HCT116 (cell line): ENCODE data around the gene UCHL3. TPM values are rescaled to one million over a fixed set of nuclear protein-coding genes. Genes with fewer than 3 reads are reported as not detected.

Experiments
- ATAC-seq: fragments of 200-7000 bp; cut with Tn5 transposase; 2 replicates; pipeline ENCODE4 v1.9.1; 2020; ENCODE audit warnings: mild to moderate bottlenecking, moderate library complexity
- BruUV-seq: library from RNA; stranded (reverse); fragments of 400-500 nt; replicated peaks from 2 replicates; lab custom pipeline; 2021; lab: Mats Ljungman, UMichigan
- CTCF ChIA-PET: fragments of 300-600 bp; sonication (Branson Sonifier 250); formaldehyde crosslinking; loops from one replicate; lab custom pipeline; 2021; ENCODE audit warnings: antibody characterized with exemption; lab: Charles Lee
- POLR2A ChIA-PET: fragments of 300-600, 350-600 bp; sonication (Branson Sonifier 250); formaldehyde crosslinking; loops from one replicate; lab custom pipeline; 2021; ENCODE audit warnings: antibody characterized with exemption; lab: Charles Lee
- RAD21 ChIA-PET, 2 experiments: fragments of 300-600 bp; sonication (Branson Sonifier 250); formaldehyde crosslinking; loops; one replicate each; lab custom pipeline; 2023; ENCODE audit warnings: low total read pairs in 2 of 2; ENCODE audit not compliant: uncharacterized antibody in 2 of 2, unreplicated experiment in 2 of 2, low non-redundant PET in 1 of 2; lab: Charles Lee
- DNase-seq: peaks from one replicate; pipeline ENCODE4 v3.0.0-alpha.2; 2010; ENCODE audit warnings: low read depth, low spot score
- H2AFZ ChIP-seq: fragments of 200-600 bp; shearing (Covaris generic), sonication (generic); 2 replicates; pipeline ENCODE4 v1.6.1; 2017; ENCODE audit warnings: low read depth, mixed run types, mixed read lengths, antibody characterized with exemption, low read length; ENCODE audit not compliant: poor library complexity, severe bottlenecking
- H3K27ac ChIP-seq: 2 replicates; pipeline ENCODE4 v1.5.1; 2012; ENCODE audit warnings: low read depth, low read length
- H3K27me3 ChIP-seq: fragments of 200-600 bp; sonication (generic); 2 replicates; pipeline ENCODE4 v1.6.1; 2016; ENCODE audit warnings: mixed run types, low read length, mixed read lengths; ENCODE audit not compliant: insufficient read depth
- H3K36me3 ChIP-seq, 2 experiments: fragments of 200-500 bp in 1 of 2; fragments of 200-600 bp in 1 of 2; sonication (Bioruptor generic) in 1 of 2; sonication (generic) in 1 of 2; 2 replicates each; pipeline versions ENCODE4 v1.5.1 to v1.6.1; 2014 to 2016; ENCODE audit warnings: low read length in 2 of 2, inconsistent platforms in 1 of 2, mixed read lengths in 1 of 2, mixed run types in 1 of 2; ENCODE audit not compliant: insufficient read depth in 2 of 2, control insufficient read depth in 1 of 2
- H3K4me1 ChIP-seq, 2 experiments: fragments of 200-600 bp in 1 of 2; sonication (generic) in 1 of 2; 2 replicates each; pipeline versions ENCODE4 v1.5.1 to v1.6.1; 2012 to 2017; ENCODE audit warnings: low read length in 2 of 2, inconsistent platforms in 1 of 2, mild to moderate bottlenecking in 1 of 2, mixed read lengths in 1 of 2, mixed run types in 1 of 2, moderate library complexity in 1 of 2; ENCODE audit not compliant: insufficient read depth in 2 of 2, control insufficient read depth in 1 of 2
- H3K4me2 ChIP-seq: fragments of 200-600 bp; sonication (generic); 2 replicates; pipeline ENCODE4 v1.6.1; 2017; ENCODE audit warnings: mixed run types, low read length, mixed read lengths
- H3K4me3 ChIP-seq, 2 experiments: fragments of 200-600 bp in 1 of 2; sonication (generic) in 1 of 2; replicated peaks in 1 of 2; 2 replicates each; pipeline ENCODE4 v1.5.1; 2011 to 2016; ENCODE audit warnings: low read length in 2 of 2, control low read depth in 1 of 2, low read depth in 1 of 2, mild to moderate bottlenecking in 1 of 2, mixed read lengths in 1 of 2, mixed run types in 1 of 2
- H3K79me2 ChIP-seq: fragments of 200-600 bp; sonication (generic); 2 replicates; pipeline ENCODE4 v1.6.1; 2017; ENCODE audit warnings: mild to moderate bottlenecking, mixed run types, low read length, moderate library complexity, mixed read lengths; ENCODE audit not compliant: insufficient read depth
- H3K9ac ChIP-seq: fragments of 200-600 bp; sonication (generic); 2 replicates; pipeline ENCODE4 v1.6.1; 2016; ENCODE audit warnings: low read length, mixed read lengths
- H3K9me2 ChIP-seq: fragments of 200-600 bp; sonication (generic), shearing (Covaris generic); 2 replicates; pipeline ENCODE4 v1.6.1; 2017; ENCODE audit warnings: mixed run types, mild to moderate bottlenecking, moderate library complexity; ENCODE audit not compliant: insufficient read depth
- H3K9me3 ChIP-seq, 2 experiments: fragments of 200-500 bp in 1 of 2; fragments of 200-600 bp in 1 of 2; sonication (Bioruptor generic) in 1 of 2; sonication (generic) in 1 of 2; 2 replicates each; pipeline ENCODE4 v1.6.1; 2014 to 2017; ENCODE audit warnings: low read length in 2 of 2, mixed read lengths in 2 of 2, inconsistent platforms in 1 of 2, low read depth in 1 of 2, mild to moderate bottlenecking in 1 of 2, mixed run types in 1 of 2, moderate library complexity in 1 of 2; ENCODE audit not compliant: control insufficient read depth in 1 of 2, insufficient read depth in 1 of 2
- H4K20me1 ChIP-seq: fragments of 200-600 bp; sonication (generic), shearing (Covaris generic); 2 replicates; pipeline ENCODE4 v1.6.1; 2017; ENCODE audit warnings: mixed run types, mild to moderate bottlenecking, moderate library complexity; ENCODE audit not compliant: insufficient read depth
- CTCF ChIP-seq, 3 experiments: fragments of 200-600 bp in 1 of 3; sonication (generic) in 1 of 3; IDR thresholded peaks in 2 of 3; conservative IDR thresholded peaks in 1 of 3; 2 replicates each; pipeline ENCODE4 v1.5.1; 2012 to 2017; ENCODE audit warnings: low read depth in 2 of 3, low read length in 2 of 3, antibody characterized with exemption in 1 of 3, borderline replicate concordance in 1 of 3, control low read depth in 1 of 3, mild to moderate bottlenecking in 1 of 3, mixed read lengths in 1 of 3, mixed run types in 1 of 3, moderate library complexity in 1 of 3; ENCODE audit not compliant: insufficient read depth in 1 of 3
- EGR1 ChIP-seq: IDR thresholded peaks from 2 replicates; pipeline ENCODE4 v1.6.1; 2012; ENCODE audit warnings: low read depth
- EZH2 ChIP-seq: fragments of 200-600 bp; sonication (generic); IDR thresholded peaks from 2 replicates; pipeline ENCODE4 v1.6.1; 2017; ENCODE audit warnings: antibody characterized with exemption, mixed run types
- EZH2phosphoT487 ChIP-seq: fragments of 200-600 bp; IDR thresholded peaks from 2 replicates; pipeline ENCODE4 v1.6.1; 2018; ENCODE audit warnings: antibody characterized with exemption, borderline replicate concordance
- JUND ChIP-seq: IDR thresholded peaks from 2 replicates; pipeline ENCODE4 v1.6.1; 2012
- POLR2A ChIP-seq: IDR thresholded peaks from 2 replicates; pipeline ENCODE4 v1.7.0; 2011; ENCODE audit warnings: borderline replicate concordance; ENCODE audit not compliant: insufficient read depth, insufficient read length; ENCODE audit errors: extremely low read depth
- RAD21 ChIP-seq: IDR thresholded peaks from 2 replicates; pipeline ENCODE4 v1.6.1; 2012; ENCODE audit warnings: low read depth, mild to moderate bottlenecking
- SIN3A ChIP-seq: IDR thresholded peaks from 2 replicates; pipeline ENCODE4 v1.6.1; 2012; ENCODE audit warnings: low read depth
- SP1 ChIP-seq: IDR thresholded peaks from 2 replicates; pipeline ENCODE4 v1.6.1; 2012; ENCODE audit warnings: low read depth
- YY1 ChIP-seq: IDR thresholded peaks from 2 replicates; pipeline ENCODE4 v1.6.1; 2011; ENCODE audit warnings: low read length, low read depth, moderate library complexity, mild to moderate bottlenecking; ENCODE audit not compliant: insufficient replicate concordance; ENCODE audit errors: extremely low read depth
- ZNF274 ChIP-seq: fragments of 200-500 bp; sonication (Bioruptor generic); IDR thresholded peaks from 2 replicates; pipeline ENCODE4 v1.6.1; 2014; ENCODE audit warnings: mild to moderate bottlenecking, low read depth, low read length, inconsistent platforms
- intact Hi-C: fragments of 100-400 bp; cut with micrococcal nuclease; formaldehyde crosslinking; loops from 2 replicates; pipeline ENCODE4 v1.10.0; 2022
- total RNA-seq: library from RNA; stranded (reverse); gene quantifications from one replicate; pipeline ENCODE4 v1.2.1, GENCODE V29; 2021; ENCODE audit not compliant: unreplicated experiment
- TF ChIP-seq, protein P1 (sequence below): IDR thresholded peaks from 2 replicates; pipeline ENCODE4 v1.6.1; 2011; ENCODE audit warnings: mild to moderate bottlenecking, low read length, moderate library complexity; ENCODE audit not compliant: insufficient replicate concordance; ENCODE audit errors: extremely low read depth
- TF ChIP-seq, protein P2 (sequence below): IDR thresholded peaks from 2 replicates; pipeline ENCODE4 v1.6.1; 2012
- TF ChIP-seq, protein P3 (sequence below): IDR thresholded peaks from 2 replicates; pipeline ENCODE4 v1.6.1; 2012; ENCODE audit warnings: low read depth

The UCHL3 gene
- total RNA-seq, 1 experiment from 2014 or later = 32.4 TPM

DNA sequence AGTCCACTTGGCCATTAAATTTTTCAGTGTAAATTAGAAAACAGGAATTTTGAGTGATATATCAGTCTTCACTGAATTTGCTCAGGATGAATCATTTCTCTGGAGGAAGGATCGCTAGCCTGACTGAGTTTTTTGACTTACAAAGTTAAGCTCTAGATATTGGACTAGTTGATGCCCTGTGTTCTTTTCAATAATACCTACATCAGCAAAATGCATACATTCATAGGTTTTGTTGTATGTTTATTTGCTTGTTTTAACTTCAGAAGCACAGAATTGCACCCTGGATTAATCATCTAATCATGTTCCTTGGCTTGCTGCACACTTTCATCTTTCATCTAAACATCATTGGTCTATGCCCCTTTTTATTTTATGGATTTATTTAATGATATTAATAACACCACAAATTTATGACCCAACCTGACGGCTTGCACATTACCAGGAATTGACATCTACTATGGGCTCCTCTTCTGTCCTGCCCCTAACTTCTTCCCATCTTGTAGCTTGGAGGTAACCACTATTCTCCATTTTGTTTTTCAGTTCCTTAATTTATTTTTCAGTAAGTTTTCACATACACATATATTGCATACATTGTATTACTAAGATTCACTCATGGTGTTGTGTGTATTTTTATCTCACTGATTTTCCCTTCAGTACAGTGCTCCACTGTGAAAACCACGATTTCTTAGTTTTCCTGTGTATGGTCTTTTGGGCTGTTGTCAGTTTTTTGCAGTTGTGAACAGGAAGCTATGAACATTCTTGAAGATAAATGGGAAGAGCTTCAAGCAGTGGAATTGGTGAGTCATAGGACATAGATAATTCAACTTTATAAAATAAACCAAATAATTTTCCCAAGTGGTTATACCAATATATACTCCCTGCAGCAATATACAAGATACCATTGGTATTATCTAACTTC lies 35.3 kb upstream of the UCHL3 start:
- CTCF ChIA-PET = no interaction called here
- intact Hi-C loops = no loop called here
- BruUV-seq = no TSS peak
- no peak overlapping the region for H2AFZ ChIP-seq
- no peaks in the 10 kb centered on the region for H3K27me3 ChIP-seq
- H4K20me1 ChIP-seq = no peaks in the 10 kb centered on the region
- H3K9me3 ChIP-seq = no peaks in the 10 kb centered on the region
- no peak overlapping the region for H3K4me3 ChIP-seq
- H3K9ac ChIP-seq = no peak overlapping the region
- H3K4me1 ChIP-seq = no peaks in the 10 kb centered on the region
- POLR2A ChIA-PET = no interaction called here
- no peak for ATAC-seq
- no peaks in the 10 kb centered on the region for H3K36me3 ChIP-seq
- H3K9me2 ChIP-seq = no peaks in the 10 kb centered on the region
- no peak overlapping the region for H3K4me2 ChIP-seq
- no peaks in the 10 kb centered on the region for H3K79me2 ChIP-seq
- DNase-seq = no peak
- TF ChIP-seq JUND (no peak), YY1 (no peak), EGR1 (no peak), RAD21 (no peak), SIN3A (no peak), CTCF (IDR thresholded peaks at IDR 0.05 in 2 of 3, conservative IDR thresholded peaks at IDR 0.05 in 1 of 3; ENCODE audit: borderline replicate concordance in 1 of 3, insufficient read depth in 1 of 3, low read depth in 2 of 3, low read length in 2 of 3) (no peak), POLR2A (no peak), SP1 (no peak), EZH2phosphoT487 (no peak), ZNF274 (no peak), EZH2 (no peak)
- TF ChIP-seq, protein P1, sequence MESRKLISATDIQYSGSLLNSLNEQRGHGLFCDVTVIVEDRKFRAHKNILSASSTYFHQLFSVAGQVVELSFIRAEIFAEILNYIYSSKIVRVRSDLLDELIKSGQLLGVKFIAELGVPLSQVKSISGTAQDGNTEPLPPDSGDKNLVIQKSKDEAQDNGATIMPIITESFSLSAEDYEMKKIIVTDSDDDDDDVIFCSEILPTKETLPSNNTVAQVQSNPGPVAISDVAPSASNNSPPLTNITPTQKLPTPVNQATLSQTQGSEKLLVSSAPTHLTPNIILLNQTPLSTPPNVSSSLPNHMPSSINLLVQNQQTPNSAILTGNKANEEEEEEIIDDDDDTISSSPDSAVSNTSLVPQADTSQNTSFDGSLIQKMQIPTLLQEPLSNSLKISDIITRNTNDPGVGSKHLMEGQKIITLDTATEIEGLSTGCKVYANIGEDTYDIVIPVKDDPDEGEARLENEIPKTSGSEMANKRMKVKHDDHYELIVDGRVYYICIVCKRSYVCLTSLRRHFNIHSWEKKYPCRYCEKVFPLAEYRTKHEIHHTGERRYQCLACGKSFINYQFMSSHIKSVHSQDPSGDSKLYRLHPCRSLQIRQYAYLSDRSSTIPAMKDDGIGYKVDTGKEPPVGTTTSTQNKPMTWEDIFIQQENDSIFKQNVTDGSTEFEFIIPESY = no peak
- TF ChIP-seq, protein P2, sequence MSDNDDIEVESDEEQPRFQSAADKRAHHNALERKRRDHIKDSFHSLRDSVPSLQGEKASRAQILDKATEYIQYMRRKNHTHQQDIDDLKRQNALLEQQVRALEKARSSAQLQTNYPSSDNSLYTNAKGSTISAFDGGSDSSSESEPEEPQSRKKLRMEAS = no peak
- TF ChIP-seq, protein P3, sequence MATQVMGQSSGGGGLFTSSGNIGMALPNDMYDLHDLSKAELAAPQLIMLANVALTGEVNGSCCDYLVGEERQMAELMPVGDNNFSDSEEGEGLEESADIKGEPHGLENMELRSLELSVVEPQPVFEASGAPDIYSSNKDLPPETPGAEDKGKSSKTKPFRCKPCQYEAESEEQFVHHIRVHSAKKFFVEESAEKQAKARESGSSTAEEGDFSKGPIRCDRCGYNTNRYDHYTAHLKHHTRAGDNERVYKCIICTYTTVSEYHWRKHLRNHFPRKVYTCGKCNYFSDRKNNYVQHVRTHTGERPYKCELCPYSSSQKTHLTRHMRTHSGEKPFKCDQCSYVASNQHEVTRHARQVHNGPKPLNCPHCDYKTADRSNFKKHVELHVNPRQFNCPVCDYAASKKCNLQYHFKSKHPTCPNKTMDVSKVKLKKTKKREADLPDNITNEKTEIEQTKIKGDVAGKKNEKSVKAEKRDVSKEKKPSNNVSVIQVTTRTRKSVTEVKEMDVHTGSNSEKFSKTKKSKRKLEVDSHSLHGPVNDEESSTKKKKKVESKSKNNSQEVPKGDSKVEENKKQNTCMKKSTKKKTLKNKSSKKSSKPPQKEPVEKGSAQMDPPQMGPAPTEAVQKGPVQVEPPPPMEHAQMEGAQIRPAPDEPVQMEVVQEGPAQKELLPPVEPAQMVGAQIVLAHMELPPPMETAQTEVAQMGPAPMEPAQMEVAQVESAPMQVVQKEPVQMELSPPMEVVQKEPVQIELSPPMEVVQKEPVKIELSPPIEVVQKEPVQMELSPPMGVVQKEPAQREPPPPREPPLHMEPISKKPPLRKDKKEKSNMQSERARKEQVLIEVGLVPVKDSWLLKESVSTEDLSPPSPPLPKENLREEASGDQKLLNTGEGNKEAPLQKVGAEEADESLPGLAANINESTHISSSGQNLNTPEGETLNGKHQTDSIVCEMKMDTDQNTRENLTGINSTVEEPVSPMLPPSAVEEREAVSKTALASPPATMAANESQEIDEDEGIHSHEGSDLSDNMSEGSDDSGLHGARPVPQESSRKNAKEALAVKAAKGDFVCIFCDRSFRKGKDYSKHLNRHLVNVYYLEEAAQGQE = no peak
- H3K27ac ChIP-seq = no peak overlapping the region
- RAD21 ChIA-PET = no interaction called here
